K562 (cell line): ENCODE measurements around the gene SELENOI. TPM values are rescaled to one million over a fixed set of nuclear protein-coding genes. Genes with fewer than 3 reads are reported as not detected.

Source experiments
- BCLAF1 ChIP-seq, 2 experiments: fragments of 450-650 bp in 1 of 2; IDR thresholded peaks; 2 replicates each; pipeline ENCODE4 v1.6.1; 2011 to 2017; ENCODE audit warnings: low read depth in 2 of 2, antibody characterized with exemption in 1 of 2, borderline replicate concordance in 1 of 2, low read length in 1 of 2, mild to moderate bottlenecking in 1 of 2, mixed read lengths in 1 of 2; ENCODE audit not compliant: control insufficient read depth in 1 of 2
- BRCA1 ChIP-seq, 2 experiments: fragments of 450-650 bp in 1 of 2; sonication (generic) in 1 of 2; formaldehyde crosslinking in 1 of 2; IDR thresholded peaks; 2 replicates each; pipeline versions ENCODE4 v1.5.0 to v1.6.1; 2017 to 2020; ENCODE audit warnings: mild to moderate bottlenecking in 1 of 2, missing genetic modification reagents in 1 of 2
- C11orf30 ChIP-seq: fragments of 450-650 bp; IDR thresholded peaks from 2 replicates; pipeline ENCODE4 v1.6.1; 2016; ENCODE audit warnings: low read depth, mild to moderate bottlenecking
- CBX8 ChIP-seq: fragments of 200-600 bp; sonication (generic); IDR thresholded peaks from 2 replicates; pipeline ENCODE4 v1.6.1; 2012; ENCODE audit warnings: borderline replicate concordance, mixed run types, low read depth, mild to moderate bottlenecking, moderate library complexity, mixed read lengths, low read length, control low read depth, inconsistent platforms; ENCODE audit not compliant: poor library complexity, severe bottlenecking; ENCODE audit errors: extremely low read depth
- GATAD2B ChIP-seq: fragments of 450-650 bp; IDR thresholded peaks from 2 replicates; pipeline ENCODE4 v1.6.1; 2017; ENCODE audit warnings: mild to moderate bottlenecking, borderline replicate concordance
- KDM5B ChIP-seq: fragments of 200-600 bp; sonication (generic); IDR thresholded peaks from 2 replicates; pipeline ENCODE4 v1.6.1; 2012; ENCODE audit warnings: low read depth, mild to moderate bottlenecking, moderate library complexity, low read length, control low read depth, inconsistent platforms; ENCODE audit not compliant: insufficient replicate concordance
- MAZ ChIP-seq, 2 experiments: fragments of 450-650 bp in 1 of 2; sonication (generic) in 1 of 2; formaldehyde crosslinking; IDR thresholded peaks in 1 of 2; conservative IDR thresholded peaks in 1 of 2; 2 replicates each; pipeline versions ENCODE4 v1.4.0 to v1.5.0; 2020; ENCODE audit warnings: mild to moderate bottlenecking in 1 of 2, missing genetic modification reagents in 1 of 2
- PHB ChIP-seq: fragments of 250-450 bp; sonication (Bioruptor Pico); IDR thresholded peaks from 2 replicates; pipeline ENCODE4 v1.5.0; 2021
- POLR3A ChIP-seq: IDR thresholded peaks from 2 replicates; pipeline ENCODE4 v1.6.1; 2011; ENCODE audit warnings: borderline replicate concordance, mild to moderate bottlenecking, moderate library complexity; ENCODE audit not compliant: insufficient read length, insufficient read depth; ENCODE audit errors: extremely low read depth
- RFX1 ChIP-seq: fragments of 450-650 bp; IDR thresholded peaks from 2 replicates; pipeline ENCODE4 v1.6.1; 2016; ENCODE audit warnings: mild to moderate bottlenecking, moderate library complexity
- SMARCA4 ChIP-seq: fragments of 450-650 bp; IDR thresholded peaks from 2 replicates; pipeline ENCODE4 v1.6.1; 2016
- TAF7 ChIP-seq: fragments of 450-650 bp; IDR thresholded peaks from 2 replicates; pipeline ENCODE4 v1.6.1; 2016; ENCODE audit warnings: missing genetic modification characterization, missing compliant biosample characterization
- WHSC1 ChIP-seq: IDR thresholded peaks from one replicate; pipeline ENCODE4 v1.6.1; 2012; ENCODE audit warnings: low read length, control low read depth, inconsistent platforms
- ZNF398 ChIP-seq: fragments of 250-450 bp; sonication (Bioruptor Pico); IDR thresholded peaks from 2 replicates; pipeline ENCODE4 v1.8.0; 2021; ENCODE audit warnings: moderate library complexity, mild to moderate bottlenecking, inconsistent platforms
- polyA plus RNA-seq, 8 experiments: library from polyadenylated mRNA; depleted of rRNA in 4 of 8; stranded (reverse) in 5 of 8; unstranded in 3 of 8; fragments of >200 nt; fragmentation: Nextera tagmentation in 2 of 8; fragmentation: Illumina TruSeq in 1 of 8; extraction: Ambion mirVana in 2 of 8; extraction: Trizol in 1 of 8; gene quantifications; 2 replicates each; pipeline versions ENCODE4 v1.2.1 to v1.2.3, GENCODE V29; 2011 to 2014; ENCODE audit warnings: inconsistent platforms in 1 of 8, missing spikeins in 1 of 8
- total RNA-seq, 7 experiments: library from RNA; depleted of rRNA in 6 of 7; stranded (reverse); fragments of >200 nt in 6 of 7; fragmentation: Illumina TruSeq in 2 of 7; extraction: Trizol in 2 of 7; gene quantifications; 2 replicates each; pipeline versions ENCODE4 v1.2.1 to v1.2.3, GENCODE V29; 2011 to 2021; ENCODE audit warnings: low replicate concordance in 1 of 7
- TF ChIP-seq, protein P1 (sequence below): sonication (generic); formaldehyde crosslinking; IDR thresholded peaks from 2 replicates; pipeline ENCODE4 v1.4.0; 2020; ENCODE audit warnings: mild to moderate bottlenecking, missing genetic modification reagents
- TF ChIP-seq, protein P2 (sequence below): sonication (generic); formaldehyde crosslinking; IDR thresholded peaks from 2 replicates; pipeline ENCODE4 v1.8.0; 2022; ENCODE audit warnings: mild to moderate bottlenecking, low read depth, missing genetic modification reagents
- TF ChIP-seq, protein P3 (sequence below): fragments of 450-650 bp; IDR thresholded peaks from 2 replicates; pipeline ENCODE4 v1.6.1; 2016; ENCODE audit warnings: missing biosample characterization, missing genetic modification characterization

Gene SELENOI
- total and polyA plus RNA-seq, 9 of the 15 experiments (the other 6 are each of a cell fraction or from before 2014, with no cell fraction given) = 9.6 to 46.9 (median 24.4) TPM

- TF ChIP-seq WHSC1 = no peak
- no peak for TF ChIP-seq MAZ (CRISPR knock-in tag; conservative IDR thresholded peaks at IDR 0.05 in 1 of 2, IDR thresholded peaks at IDR 0.05 in 1 of 2)
- no peak for TF ChIP-seq ZNF398
- TF ChIP-seq C11orf30 = no peak
- TF ChIP-seq BCLAF1 (IDR thresholded peaks at IDR 0.05; ENCODE audit: borderline replicate concordance in 1 of 2, control insufficient read depth in 1 of 2, low read depth in 2 of 2, low read length in 1 of 2) = no peak
- TF ChIP-seq GATAD2B = 0 out of 2 replicates have a peak, but pooled peaks have one; percentile 47
- TF ChIP-seq, protein P1, sequence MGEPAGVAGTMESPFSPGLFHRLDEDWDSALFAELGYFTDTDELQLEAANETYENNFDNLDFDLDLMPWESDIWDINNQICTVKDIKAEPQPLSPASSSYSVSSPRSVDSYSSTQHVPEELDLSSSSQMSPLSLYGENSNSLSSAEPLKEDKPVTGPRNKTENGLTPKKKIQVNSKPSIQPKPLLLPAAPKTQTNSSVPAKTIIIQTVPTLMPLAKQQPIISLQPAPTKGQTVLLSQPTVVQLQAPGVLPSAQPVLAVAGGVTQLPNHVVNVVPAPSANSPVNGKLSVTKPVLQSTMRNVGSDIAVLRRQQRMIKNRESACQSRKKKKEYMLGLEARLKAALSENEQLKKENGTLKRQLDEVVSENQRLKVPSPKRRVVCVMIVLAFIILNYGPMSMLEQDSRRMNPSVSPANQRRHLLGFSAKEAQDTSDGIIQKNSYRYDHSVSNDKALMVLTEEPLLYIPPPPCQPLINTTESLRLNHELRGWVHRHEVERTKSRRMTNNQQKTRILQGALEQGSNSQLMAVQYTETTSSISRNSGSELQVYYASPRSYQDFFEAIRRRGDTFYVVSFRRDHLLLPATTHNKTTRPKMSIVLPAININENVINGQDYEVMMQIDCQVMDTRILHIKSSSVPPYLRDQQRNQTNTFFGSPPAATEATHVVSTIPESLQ (CRISPR knock-in tag) = no peak
- TF ChIP-seq RFX1 = no peak
- TF ChIP-seq KDM5B = peak; percentile 14
- no peak for TF ChIP-seq TAF7
- no peak for TF ChIP-seq PHB
- TF ChIP-seq CBX8 = no peak
- no peak for TF ChIP-seq POLR3A
- peak; percentile 92 for TF ChIP-seq SMARCA4
- no peak for TF ChIP-seq BRCA1 (IDR thresholded peaks at IDR 0.05)
- TF ChIP-seq BRCA1 (CRISPR knock-in tag; IDR thresholded peaks at IDR 0.05) = no peak
- TF ChIP-seq, protein P2, sequence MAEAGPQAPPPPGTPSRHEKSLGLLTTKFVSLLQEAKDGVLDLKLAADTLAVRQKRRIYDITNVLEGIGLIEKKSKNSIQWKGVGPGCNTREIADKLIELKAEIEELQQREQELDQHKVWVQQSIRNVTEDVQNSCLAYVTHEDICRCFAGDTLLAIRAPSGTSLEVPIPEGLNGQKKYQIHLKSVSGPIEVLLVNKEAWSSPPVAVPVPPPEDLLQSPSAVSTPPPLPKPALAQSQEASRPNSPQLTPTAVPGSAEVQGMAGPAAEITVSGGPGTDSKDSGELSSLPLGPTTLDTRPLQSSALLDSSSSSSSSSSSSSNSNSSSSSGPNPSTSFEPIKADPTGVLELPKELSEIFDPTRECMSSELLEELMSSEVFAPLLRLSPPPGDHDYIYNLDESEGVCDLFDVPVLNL (CRISPR knock-in tag) = no peak
- TF ChIP-seq, protein P3, sequence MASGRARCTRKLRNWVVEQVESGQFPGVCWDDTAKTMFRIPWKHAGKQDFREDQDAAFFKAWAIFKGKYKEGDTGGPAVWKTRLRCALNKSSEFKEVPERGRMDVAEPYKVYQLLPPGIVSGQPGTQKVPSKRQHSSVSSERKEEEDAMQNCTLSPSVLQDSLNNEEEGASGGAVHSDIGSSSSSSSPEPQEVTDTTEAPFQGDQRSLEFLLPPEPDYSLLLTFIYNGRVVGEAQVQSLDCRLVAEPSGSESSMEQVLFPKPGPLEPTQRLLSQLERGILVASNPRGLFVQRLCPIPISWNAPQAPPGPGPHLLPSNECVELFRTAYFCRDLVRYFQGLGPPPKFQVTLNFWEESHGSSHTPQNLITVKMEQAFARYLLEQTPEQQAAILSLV (tag) = no peak
Observed at GRCh38 chr2:26344581-26345282, 1.2 kb upstream of the SELENOI start (continued).
